ENCODE measurements around the gene FGF21. TPM values are rescaled to one million over a fixed set of nuclear protein-coding genes. Genes with fewer than 3 reads are reported as not detected.

The FGF21 gene, protein sequence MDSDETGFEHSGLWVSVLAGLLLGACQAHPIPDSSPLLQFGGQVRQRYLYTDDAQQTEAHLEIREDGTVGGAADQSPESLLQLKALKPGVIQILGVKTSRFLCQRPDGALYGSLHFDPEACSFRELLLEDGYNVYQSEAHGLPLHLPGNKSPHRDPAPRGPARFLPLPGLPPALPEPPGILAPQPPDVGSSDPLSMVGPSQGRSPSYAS
- not detected for total RNA-seq

DNA sequence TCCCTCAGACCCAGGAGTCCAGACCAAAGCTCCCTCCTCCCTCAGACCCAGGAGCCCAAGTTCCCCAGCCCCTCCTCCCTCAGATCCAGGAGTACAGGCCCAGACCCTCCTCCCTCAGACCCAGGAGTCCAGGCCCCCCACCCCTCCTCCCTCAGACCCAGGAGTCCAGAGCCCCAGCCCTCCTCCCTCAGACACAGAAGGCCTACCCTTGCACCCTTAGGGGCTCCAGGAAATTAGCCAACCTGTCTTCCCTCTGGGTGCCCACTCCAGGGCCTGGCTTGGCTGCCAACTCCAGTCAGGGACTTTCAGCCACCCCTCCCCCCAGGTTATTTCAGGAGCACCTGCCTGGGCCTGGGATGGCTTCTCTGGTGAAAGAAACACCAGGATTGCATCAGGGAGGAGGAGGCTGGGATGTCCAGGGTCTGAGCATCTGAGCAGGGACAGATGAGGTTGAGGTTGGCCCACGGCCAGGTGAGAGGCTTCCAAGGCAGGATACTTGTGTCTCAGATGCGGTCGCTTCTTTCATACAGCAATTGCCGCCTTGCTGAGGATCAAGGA, at the start of gene FGF21:
FGF21 (plus strand) TSS at position 441 of the 558 bp plus-strand sequence. CDS start 713 bp downstream, outside the sequence.
- DNase-seq (ENCODE audit: low spot score in 2 of 2), result no peak
- H3K36me3 ChIP-seq, result peaks cover 4% of the 10 kb centered on the region
- H3K27me3 ChIP-seq, result no peaks in the 10 kb centered on the region
- peaks cover 19% of the 10 kb centered on the region for H3K4me1 ChIP-seq
- no peak for TF ChIP-seq POLR2A (IDR thresholded peaks at IDR 0.05)
- no peak for TF ChIP-seq EP300 (IDR thresholded peaks at IDR 0.05)
- TF ChIP-seq, protein P1, sequence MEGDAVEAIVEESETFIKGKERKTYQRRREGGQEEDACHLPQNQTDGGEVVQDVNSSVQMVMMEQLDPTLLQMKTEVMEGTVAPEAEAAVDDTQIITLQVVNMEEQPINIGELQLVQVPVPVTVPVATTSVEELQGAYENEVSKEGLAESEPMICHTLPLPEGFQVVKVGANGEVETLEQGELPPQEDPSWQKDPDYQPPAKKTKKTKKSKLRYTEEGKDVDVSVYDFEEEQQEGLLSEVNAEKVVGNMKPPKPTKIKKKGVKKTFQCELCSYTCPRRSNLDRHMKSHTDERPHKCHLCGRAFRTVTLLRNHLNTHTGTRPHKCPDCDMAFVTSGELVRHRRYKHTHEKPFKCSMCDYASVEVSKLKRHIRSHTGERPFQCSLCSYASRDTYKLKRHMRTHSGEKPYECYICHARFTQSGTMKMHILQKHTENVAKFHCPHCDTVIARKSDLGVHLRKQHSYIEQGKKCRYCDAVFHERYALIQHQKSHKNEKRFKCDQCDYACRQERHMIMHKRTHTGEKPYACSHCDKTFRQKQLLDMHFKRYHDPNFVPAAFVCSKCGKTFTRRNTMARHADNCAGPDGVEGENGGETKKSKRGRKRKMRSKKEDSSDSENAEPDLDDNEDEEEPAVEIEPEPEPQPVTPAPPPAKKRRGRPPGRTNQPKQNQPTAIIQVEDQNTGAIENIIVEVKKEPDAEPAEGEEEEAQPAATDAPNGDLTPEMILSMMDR (IDR thresholded peaks at IDR 0.05), result no peak
- TF ChIP-seq POLR2AphosphoS5 (IDR thresholded peaks at IDR 0.05), result no peak
- H3K4me3 ChIP-seq, result no peak within 1 kb of the TSS
- WGBS, result 83% methylated on average over 1 of the region's 4 CpGs
- H3K27ac ChIP-seq, result no peak within 1 kb of the TSS
- no peaks in the 10 kb centered on the region for H3K9me3 ChIP-seq

DNA sequence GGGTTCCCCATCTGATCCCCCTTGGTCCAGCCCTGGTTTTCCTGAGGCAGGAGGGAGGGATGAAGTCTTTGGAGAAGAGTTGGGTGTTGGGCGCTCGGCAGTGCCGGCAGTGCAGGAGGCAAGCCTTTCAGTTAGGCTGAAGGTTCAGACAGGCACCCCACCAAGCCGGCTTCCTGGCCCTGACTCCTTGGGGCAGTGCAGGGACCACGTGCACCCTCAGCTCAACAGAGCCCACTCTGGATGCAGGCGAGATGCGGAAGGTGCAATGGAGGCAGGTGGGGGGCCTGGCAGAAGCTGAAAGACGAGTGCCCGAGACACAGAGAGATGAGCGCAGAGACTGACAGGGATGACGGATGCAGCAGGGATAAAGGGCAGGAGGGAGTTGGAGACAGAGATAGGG, 46.9 kb upstream of the FGF21 start:
- no peaks in the 10 kb centered on the region for H3K9me3 ChIP-seq
- peaks cover 7% of the 10 kb centered on the region for H3K4me1 ChIP-seq
- H3K4me3 ChIP-seq, result no peak overlapping the region
- no peak overlapping the region for H3K27ac ChIP-seq
- TF ChIP-seq POLR2A (IDR thresholded peaks at IDR 0.05) (no peak), EP300 (IDR thresholded peaks at IDR 0.05) (no peak), POLR2AphosphoS5 (IDR thresholded peaks at IDR 0.05) (no peak)
- TF ChIP-seq, protein P1 (IDR thresholded peaks at IDR 0.05), result no peak
- DNase-seq (ENCODE audit: low spot score in 2 of 2), result no peak
- WGBS, result 71% methylated on average over 10 of the region's 11 CpGs
- no peaks in the 10 kb centered on the region for H3K27me3 ChIP-seq
- peaks cover 5% of the 10 kb centered on the region for H3K36me3 ChIP-seq

DNA sequence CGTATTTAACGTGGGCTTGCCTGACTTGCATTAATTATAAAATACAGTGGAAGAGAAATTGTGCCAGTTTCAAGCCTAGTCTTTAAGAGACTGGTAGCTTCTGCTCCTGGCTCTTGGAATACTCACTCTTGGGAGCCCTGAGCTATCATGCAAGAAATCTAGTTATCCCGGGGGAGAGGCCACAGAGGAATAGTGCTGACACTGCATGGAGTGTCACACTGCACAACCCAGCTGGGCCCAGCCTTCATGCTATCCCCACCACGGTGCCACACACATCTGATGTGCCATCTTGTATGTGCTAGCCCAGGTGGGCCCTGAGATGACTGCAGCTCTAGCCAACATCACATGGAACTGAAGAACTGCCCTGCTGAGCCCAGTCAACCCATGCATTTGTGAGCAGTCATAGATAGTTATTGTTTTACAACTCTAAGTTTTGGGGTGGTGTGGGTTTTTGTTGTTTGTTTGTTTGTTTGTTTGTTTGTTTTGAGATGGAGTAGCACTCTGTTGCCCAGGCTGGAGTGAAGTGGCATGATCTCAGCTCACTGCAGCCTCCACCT, 44.1 kb upstream of the FGF21 start:
- Histone ChIP-seq H3K27me3 (no peaks in the 10 kb centered on the region), H3K9me3 (no peaks in the 10 kb centered on the region), H3K4me3 (no peak overlapping the region), H3K36me3 (no peaks in the 10 kb centered on the region), H3K27ac (no peak overlapping the region), H3K4me1 (peaks cover 30% of the 10 kb centered on the region)
- TF ChIP-seq POLR2AphosphoS5 (IDR thresholded peaks at IDR 0.05), result no peak
- TF ChIP-seq POLR2A (IDR thresholded peaks at IDR 0.05), result no peak
- TF ChIP-seq, protein P1 (IDR thresholded peaks at IDR 0.05), result no peak
- TF ChIP-seq EP300 (IDR thresholded peaks at IDR 0.05), result no peak
- WGBS, result 89% methylated on average over 3 of the region's 4 CpGs
- DNase-seq (ENCODE audit: low spot score in 2 of 2), result no peak

DNA sequence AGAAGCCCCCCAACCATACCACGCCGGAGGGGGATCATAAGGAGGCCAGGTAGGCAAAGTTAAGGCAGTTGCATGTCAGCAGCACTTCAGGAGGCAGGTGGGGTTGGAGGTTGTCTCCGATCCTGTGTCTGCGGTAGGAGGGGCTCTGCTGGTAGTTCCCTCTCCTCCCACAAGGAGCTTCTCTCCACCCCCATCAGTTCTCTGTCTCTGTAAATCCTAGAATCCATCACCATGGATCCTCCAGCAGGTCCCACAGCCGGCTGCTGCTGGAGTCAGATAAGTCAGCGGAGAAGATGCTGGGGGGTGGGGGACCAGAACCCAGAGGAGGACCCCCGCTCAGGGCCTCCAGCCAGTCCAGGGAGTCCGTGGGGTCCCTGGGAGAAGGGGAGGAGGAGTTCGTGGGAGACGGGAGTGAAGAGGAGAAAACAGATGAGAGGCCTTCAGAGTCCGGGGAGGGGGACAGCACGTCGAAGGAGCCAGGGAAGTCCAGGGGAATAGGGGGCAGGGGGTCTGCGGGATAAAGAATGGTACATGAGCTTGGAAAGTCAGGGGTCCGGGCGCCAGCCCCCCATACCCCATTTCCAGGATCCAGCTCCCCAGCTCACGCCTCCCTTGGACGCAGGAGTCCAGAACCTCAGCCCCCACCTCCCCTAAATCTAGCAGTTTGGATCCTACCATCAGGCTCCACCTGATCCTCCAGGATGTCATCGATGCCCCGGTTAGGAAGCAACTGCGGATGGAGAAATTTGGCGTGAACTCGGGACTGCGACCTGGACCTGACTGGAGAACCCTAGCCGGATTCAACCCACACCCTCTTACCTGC, 42.1 kb upstream of the FGF21 start:
- Histone ChIP-seq H3K4me3 (peak overlapping the region; percentile 56), H3K4me1 (peaks cover 40% of the 10 kb centered on the region), H3K27ac (no peak overlapping the region), H3K9me3 (no peaks in the 10 kb centered on the region), H3K36me3 (no peaks in the 10 kb centered on the region), H3K27me3 (no peaks in the 10 kb centered on the region)
- 33% methylated on average over 16 of the region's 25 CpGs for WGBS
- TF ChIP-seq POLR2A (IDR thresholded peaks at IDR 0.05), result no peak
- TF ChIP-seq POLR2AphosphoS5 (IDR thresholded peaks at IDR 0.05), result no peak
- TF ChIP-seq, protein P1 (IDR thresholded peaks at IDR 0.05), result no peak
- no peak for TF ChIP-seq EP300 (IDR thresholded peaks at IDR 0.05)
- no peak for DNase-seq (ENCODE audit: low spot score in 2 of 2)
